Non-pigmented ciliary epithelial cell (primary cell): ENCODE data around the gene DNM1L.
"Not testable (repeated sequence)": the region's sequence is repeated elsewhere in the genome, so short reads cannot be mapped to it uniquely, and the experiment has no call there.

Experiments
- DNase-seq: peaks from one replicate; pipeline ENCODE4 v3.0.0-alpha.2; 2010; ENCODE audit warnings: low read depth

DNM1L gene

DNA sequence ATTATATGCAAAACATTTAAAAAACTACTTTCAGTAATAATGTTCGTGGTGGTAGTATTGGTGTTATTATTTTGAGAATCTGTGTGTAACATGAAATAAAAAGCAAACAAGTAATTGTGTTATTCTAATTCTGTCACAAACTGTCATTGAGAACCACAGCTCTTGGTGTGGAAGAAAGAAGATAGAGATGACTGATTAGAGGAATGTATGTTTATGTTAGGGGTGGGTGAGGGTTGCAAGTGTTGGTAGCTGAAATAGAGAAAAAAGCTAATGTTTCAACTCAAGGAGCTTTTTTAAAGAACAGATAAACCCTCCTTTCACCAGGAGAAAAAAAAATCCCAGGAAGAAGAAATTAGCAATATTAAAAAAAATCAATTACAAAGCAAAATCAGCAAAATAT lies 18.3 kb downstream of the DNM1L start:
- no peak for DNase-seq

GRCh38 chr12:32698285-32698684 lies 19.2 kb downstream of the DNM1L start:
- DNase-seq, result no peak

- DNase-seq, result not testable (repeated sequence)
Measured at GRCh38 chr12:32699437-32699836, 20.3 kb downstream of the DNM1L start.

- DNase-seq, result no peak
Measured at GRCh38 chr12:32702473-32702872, 23.4 kb downstream of the DNM1L start.

GRCh38 chr12:32702946-32703345 lies 23.8 kb downstream of the DNM1L start:
- no peak for DNase-seq

DNA sequence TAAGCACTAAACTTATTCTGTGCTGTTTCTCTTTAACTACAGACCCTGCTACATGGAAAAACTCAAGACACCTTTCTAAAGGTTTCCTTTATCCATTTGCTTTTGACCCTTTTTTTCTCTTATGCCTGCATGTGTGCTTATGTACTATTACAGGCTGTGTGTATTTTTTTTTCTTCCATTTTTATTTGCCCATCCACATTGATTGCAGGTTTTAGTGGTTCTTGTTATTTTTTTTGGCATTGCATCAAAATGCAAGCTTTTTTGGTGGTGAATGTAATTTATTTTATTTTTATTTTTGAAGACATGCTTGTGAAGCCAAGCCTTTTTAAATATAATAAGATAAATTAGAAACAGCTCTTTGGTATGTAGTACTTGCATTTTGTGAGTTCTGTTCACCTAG lies 26.7 kb downstream of the DNM1L start:
- no peak for DNase-seq

DNA sequence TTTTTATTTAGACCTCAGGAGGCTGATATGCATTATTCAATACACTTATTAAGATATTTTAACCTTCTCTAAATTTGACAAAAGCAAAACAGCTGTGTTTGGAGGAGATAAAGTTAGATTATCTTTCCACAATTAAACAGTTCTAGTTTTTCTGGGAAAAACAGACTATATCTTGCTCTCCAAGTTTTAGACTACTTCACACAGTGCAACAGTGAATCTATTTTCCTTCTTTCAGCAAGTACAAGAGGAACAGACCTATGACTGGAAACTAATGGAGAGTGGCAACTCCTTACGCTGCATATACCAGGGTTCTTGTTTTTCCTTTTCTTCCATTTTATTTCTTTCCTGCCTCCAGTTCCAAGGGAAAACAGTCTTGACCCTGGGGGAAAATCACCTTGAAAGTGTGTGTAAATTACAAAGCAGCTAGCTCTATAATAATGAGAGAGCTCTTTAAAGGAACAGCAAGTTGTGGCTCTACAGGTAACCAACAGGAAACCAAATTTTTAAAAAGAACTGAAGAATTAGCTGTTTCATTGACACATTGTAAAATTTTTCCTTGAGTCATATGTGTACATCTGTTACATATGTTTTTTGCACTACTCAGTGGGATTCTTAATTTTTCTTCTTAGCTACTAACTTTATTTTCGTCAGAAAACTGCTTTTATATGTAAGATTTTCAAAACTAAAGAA lies 27.4 kb downstream of the DNM1L start:
- DNase-seq, result no peak

GRCh38 chr12:32708926-32709325 lies 29.8 kb downstream of the DNM1L start:
- no peak for DNase-seq

DNA sequence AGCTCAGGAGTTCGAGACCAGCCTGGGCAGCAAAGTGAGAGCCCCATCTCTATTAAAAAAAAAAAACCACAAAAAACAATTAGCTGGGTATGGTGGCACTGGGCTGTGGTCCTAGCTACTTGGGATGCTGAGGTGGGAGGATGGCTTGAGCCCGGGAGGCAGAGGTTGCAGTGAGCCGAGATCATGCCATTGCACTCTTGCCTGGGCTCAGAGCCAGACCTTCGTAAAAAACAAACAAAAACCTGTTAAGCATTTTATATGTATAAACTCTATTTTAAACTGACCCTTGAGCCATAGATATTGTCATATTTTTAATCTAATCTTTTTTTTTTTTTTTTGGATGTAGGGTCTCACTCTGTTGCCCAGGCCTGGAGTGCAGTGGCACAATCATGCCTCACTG lies 35.7 kb downstream of the DNM1L start:
- DNase-seq, result no peak

GRCh38 chr12:32718926-32719325 lies 39.8 kb downstream of the DNM1L start:
- DNase-seq, result no peak

DNA sequence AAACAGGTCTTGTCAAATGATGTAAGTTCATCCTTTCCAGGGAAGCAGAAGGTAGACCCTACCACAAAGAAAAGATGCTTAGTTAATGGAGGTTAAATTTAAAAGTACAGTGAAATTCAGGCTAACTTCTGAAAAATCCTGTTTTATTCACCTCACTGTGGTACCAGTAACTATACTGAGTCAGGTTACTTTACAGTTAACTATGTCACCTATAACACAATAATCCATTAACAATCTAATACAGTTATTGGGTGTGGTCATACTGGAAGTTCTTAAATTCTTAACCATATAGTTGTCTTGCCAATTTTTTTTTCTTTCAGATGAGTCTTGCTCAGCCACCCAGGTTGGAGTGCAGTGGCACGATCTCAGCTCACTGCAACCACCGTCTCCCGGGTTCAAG lies 46.2 kb downstream of the DNM1L start:
- not testable (repeated sequence) for DNase-seq

GRCh38 chr12:32726286-32726685 lies 47.2 kb downstream of the DNM1L start:
- no peak for DNase-seq

GRCh38 chr12:32727237-32727636 lies 48.1 kb downstream of the DNM1L start:
- no peak for DNase-seq

- no peak for DNase-seq
Measured at GRCh38 chr12:32734952-32735351, 55.9 kb downstream of the DNM1L start.

DNA sequence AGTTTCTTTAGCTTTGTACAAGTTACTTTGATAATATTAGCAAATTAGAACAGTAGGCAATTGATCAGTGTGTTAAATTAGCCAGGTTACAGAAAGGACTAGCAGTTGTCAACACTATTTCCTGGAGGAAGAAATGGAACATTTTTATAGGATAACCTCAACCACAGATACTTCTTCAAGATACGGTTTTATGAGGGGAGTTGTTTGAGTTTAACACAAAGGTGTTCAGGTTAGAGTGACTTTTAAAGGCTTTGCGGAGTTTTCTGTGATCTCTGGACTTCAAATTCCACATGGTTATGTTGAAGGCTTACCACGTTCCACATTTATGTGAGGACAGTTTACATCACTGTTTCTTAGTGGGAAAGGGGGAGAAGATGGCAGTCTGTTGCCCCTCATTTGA lies 57.3 kb downstream of the DNM1L start:
- DNase-seq, result no peak

DNA sequence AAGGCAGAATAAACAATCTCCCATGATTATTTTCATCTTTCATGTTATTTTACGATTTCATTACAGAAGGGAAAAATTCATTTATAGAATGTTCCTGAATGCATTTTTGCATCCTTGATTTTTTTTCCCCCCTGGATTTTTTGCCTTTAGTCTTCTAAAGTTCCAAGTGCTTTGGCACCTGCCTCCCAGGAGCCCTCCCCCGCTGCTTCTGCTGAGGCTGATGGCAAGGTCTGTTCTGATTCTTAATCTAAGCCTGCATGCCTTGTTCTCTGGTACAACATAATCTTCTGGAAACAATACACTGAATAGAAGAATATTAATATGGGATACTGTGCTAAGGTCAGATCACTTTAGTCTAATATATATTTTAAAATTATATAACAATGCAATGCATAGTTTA lies 58.6 kb downstream of the DNM1L start:
- no peak for DNase-seq

GRCh38 chr12:32739279-32739678 lies 60.2 kb downstream of the DNM1L start:
- DNase-seq, result no peak

DNA sequence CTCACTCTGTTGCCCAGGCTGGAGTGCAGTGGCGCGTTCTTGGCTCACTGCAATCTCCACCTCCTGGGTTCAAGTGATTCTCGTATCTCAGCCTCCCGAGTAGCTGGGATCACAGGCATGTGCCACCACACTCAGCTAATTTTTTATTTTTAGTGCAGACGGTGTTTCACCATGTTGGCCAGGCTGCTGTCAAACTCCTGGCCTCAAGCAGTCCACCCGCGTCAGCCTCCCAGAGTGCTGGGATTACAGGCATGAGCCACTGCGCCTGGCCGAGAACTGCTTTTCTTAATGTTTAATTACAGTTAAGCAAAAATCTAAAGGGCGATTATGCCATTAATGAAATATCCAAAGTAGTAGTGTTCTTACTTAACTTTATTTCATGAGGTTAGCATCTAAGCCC lies 63.0 kb downstream of the DNM1L start:
- no peak for DNase-seq

- DNase-seq, result no peak
Measured at GRCh38 chr12:32743264-32743663, 64.2 kb downstream of the DNM1L start.

GRCh38 chr12:32753605-32754004 lies 74.5 kb downstream of the DNM1L start:
- DNase-seq, result no peak

DNA sequence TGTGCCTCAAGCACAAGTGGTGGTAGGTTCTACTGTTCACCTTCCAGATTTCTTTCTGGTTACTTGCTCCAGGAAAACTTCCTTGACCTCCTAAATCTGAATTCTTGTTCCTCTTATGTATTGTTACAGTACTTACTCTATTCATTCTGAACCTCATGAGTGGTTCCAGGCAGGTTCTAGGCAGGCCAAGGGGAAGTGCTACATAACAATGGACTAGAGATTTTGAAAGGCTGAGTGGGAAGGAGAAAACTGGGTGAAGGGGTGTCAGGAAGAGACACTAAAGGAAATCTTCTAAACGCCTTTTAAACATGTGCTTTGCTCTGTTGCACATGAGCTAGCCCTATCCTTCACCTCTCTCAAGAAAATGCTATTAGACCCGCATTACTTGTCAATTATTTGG lies 75.0 kb downstream of the DNM1L start:
- DNase-seq, result no peak

DNA sequence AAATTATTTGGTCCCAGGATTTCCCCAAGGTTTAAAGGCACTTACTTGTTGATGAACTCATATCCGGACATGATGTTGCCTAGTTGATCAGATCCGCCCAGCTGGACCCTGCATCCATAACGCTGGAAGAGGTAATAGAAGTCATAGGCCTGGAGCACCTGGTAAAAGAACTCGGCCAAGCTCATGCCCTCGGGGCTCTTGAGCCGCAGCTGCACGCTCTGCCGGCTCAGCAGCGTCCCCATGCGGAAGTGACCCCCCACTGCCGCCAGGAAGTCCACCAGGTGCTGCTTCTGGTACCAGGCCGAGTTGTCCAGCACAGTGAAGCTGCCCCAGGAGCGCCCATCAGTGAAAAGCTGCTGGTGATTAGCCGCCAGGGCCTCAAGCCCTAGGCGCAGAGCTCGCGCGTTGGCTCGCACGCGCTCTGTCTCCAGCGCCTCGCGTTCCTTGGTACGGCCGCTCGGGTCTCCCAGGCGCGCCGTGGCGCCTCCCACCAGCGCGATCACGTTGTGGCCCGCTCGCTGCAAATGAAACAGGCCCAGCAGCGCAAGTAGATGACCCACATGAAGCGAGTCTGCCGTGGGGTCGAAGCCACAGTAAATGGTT lies 76.1 kb downstream of the DNM1L start:
- DNase-seq, result peak; percentile 72

DNA sequence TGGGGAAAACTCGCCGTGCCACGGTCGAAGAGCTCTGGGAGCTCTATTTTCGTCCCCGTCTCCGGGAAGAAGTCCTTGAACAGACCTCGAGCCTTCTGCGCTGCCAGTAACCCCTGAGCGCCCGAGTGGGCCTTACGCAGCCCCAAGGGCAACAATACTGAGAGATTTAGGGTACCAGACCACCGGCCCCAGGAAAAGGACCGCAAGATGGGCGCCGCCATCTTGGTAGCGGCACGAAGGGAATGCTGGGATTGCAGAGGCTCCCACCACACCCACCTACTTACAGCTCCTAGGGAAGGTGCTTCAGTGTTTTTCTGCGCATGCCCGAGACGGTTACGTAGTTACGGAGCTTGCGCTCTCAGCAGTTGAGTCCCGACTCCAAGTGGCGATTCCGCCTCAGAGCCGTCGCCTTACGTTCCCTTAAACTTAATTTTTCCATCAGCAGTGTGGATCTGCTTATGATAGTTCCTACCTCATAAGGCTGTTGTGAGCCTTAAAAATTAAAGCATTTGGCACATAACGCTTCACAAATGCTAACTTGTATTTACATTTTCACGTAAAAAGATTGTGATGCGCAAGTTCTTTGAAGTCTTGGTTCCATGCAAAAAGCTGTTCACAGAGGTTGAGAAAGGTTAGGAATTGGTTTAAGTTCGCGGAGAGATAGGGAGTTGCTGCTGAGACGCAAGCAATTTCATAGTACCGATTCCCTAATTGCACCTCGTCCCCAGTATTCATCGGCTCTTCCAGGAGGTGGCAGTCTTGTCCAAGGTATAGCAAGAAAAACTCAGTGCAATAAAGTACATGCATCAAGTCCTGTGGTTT lies 76.8 kb downstream of the DNM1L start, which contains the start of gene YARS2:
Gene YARS2 (minus strand): TSS at position 244 of the 822 bp plus-strand sequence. CDS start 23 bp downstream, at position 221.
- DNase-seq, result peak; percentile 98
